GM20431 (cell line): Measurements from ENCODE around the gene CRB3.

Source experiments
- in situ Hi-C: fragments of 300-500 bp; cut with MseI, MboI; formaldehyde crosslinking; loops from one replicate; pipeline ENCODE4 v1.15.0; 2020; ENCODE audit warnings: low sequenced_read_pairs; ENCODE audit not compliant: unreplicated experiment

CRB3 gene

DNA sequence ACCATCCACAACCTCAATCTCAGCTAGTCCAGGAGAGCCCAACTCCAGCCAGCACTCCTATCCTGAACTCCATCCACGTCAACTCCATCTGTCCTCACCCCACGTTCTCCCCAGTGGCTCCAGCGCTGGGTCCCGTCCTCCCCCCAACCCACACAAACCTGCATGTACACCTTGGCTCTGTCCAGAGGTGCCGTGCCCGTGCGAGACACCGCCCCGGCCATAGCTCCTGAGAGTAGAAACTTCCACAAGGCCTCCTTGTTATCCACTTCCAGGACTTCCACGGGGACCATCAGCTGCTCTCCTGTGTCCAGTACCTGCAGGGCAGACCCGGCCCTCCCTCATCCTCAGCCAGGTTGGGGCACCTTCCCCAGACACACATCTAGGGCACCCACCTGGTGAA, 32.2 kb upstream of the CRB3 start:
- in situ Hi-C loops, result no loop called here

DNA sequence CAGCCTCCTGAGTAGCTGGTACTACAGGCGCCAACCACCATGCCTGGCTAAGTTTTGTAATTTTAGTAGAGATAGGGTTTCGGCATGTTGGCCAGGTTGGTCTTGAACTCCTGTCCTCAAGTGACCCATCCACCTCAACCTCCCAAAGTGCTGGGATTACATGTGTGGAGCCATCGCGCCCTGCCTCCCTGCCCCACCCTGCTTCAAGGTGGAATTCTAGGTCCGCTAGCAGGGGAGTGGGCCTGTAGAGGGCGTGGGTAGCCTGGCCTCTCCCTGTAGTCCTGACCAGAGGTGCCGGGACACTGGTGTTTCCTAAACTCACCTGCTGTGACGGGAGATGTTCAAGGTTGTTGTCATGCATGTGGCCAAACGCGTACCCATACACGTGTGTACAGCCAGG, 30.9 kb upstream of the CRB3 start:
- in situ Hi-C loops, result no loop called here

DNA sequence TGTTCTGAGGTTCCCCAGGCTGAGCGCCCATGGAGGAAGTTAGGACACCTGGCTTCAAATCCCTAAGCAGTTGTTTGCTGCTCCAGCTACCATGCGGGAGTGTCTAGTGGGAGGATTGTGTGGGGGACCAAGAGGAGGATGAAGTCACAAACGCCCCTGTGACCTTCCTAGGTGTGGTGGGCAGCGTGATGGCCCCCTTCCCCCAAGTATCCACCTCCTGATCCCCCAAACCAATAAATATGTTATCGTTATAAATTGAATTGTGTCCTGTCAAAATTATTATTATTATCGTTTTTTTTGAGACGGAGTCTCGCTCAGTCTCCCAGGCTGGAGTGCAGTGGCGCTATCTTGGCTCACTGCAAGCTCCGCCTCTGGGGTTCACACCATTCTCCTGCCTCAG, 30.4 kb upstream of the CRB3 start, which contains the start of gene SLC25A41:
SLC25A41 (minus strand) TSS at position 101 of the 400 bp plus-strand sequence; CDS start at position 31, 70 bp downstream.
- in situ Hi-C loops, result no loop called here

DNA sequence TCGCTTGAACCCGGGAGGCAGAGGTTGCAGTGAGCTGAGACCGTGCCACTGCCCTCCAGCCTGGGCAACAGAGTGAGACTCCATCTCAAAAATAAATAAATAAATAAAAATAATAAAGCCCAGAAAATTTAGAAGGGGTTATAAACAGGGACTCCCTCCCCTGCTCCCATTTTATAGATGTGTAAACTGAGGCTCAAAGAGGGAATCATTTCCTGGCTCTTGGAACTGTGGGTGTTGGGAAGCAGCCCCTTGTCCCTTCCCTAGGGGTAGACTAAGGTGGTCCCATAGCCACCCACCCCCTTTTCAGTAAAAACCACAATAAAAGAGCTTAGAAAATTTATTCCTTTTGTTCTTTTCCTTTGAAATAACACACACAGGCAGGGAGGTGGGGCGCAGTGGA, 24.3 kb upstream of the CRB3 start:
- in situ Hi-C loops, result no loop called here

DNA sequence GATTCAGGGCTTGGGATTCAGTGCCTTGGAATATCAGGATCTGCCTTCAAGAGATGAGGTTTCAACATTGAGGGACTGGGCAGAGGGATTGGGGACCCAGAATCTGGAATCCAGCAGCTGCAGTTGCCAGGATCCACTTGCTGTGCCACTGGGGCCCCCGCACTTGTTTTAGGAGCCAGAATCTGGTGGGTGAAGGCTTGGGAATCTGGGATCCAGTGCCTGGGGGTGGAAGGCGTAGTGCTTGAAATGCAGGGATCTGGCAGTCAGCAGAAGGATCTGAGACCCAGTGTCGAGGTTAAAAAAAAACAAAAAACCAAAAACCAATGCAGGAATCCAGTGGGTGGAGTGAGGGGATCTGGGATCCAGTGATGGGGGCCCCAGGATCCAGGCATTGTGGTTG, 23.2 kb upstream of the CRB3 start:
- in situ Hi-C loops, result no loop called here

- in situ Hi-C loops, result no loop called here
Observed at GRCh38 chr19:6442087-6442688, 21.9 kb upstream of the CRB3 start.

- in situ Hi-C loops, result no loop called here
Observed at GRCh38 chr19:6443986-6444385, 20.1 kb upstream of the CRB3 start.

- in situ Hi-C loops, result no loop called here
Observed at GRCh38 chr19:6446452-6446851, 17.6 kb upstream of the CRB3 start.

DNA sequence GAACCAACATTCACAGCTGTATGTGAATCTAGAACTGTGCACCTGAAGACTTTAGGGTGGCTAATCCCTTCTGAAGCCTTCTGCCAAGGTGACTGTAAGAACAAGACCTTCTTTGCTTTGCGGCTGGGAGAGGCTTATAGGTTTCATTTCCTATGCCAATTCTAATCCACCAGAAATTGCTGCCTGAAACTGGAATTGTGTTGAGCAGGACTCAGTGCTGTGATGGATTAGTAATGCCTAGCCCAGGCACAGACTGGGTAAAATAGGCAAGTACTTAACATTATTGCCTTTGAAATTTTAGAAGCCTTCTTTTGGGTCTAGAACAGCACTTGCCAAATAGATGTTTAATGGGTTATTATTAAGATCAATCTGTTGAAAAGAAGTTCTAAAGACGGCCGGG, 16.0 kb upstream of the CRB3 start:
- in situ Hi-C loops, result no loop called here

- in situ Hi-C loops, result no loop called here
Observed at GRCh38 chr19:6450166-6450565, 13.9 kb upstream of the CRB3 start.

DNA sequence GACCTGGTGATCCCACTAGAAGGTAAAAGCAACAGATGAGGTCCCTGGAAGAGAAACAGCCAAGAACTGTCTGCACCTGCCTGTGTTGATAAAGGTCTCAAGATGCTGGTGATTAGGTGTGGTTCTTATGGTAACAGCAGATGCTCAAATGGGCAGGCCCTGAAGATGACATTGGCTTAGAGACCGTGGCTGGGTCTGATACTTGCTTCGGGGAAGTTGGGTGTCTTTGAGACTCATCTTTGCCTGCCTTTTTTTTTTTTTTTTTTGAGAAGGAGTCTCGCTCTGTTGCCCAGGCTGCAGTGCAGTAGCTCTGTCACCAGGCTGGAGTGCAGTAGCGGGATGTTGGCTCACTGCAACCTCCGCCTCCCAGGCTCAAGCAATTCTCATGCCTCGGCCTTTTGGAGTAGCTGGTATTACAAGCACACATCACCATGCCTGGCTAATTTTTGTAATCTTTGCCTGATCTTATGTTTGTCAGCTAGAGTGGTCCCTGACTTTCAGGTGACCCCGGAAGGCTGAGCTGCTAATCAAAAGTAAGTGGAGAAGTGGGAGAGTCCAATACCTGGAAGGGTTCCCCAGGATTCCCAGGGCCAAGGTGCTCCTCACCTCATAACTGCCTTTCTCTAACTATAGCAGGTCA, 12.4 kb upstream of the CRB3 start:
- in situ Hi-C loops, result no loop called here

- in situ Hi-C loops, result no loop called here
Observed at GRCh38 chr19:6452223-6452614, 11.9 kb upstream of the CRB3 start.

GRCh38 chr19:6452899-6453298, 11.2 kb upstream of the CRB3 start:
- in situ Hi-C loops, result no loop called here

DNA sequence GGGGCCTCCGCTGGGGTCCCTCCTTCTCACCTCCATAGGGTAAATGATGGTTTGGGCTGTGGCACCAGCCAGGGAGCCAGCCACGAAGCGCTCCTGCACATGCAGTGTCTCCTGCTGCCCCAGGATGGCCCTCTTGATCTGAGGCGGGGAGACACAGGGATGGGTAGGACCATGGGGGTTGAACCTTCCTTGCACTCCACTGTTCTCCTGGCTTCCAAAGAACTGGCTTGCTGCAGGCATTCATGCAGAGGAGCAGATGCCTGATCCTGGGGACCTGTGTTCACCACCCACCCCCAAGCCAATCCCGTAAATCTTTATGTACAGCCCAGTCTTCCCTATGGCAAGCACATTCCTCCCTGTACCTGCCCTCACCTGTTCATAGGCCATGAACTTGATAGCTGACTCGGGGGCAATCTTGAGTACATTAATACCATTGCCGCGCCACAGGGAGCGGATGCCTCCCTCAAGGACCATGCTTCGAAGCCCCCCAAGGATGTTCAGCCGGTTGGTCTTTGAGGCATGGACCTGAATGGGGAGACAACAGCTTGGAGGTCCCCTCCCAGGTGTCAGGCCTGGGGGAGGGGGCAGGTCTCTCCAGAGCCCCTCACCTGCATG, 10.0 kb upstream of the CRB3 start:
- in situ Hi-C loops, result no loop called here

DNA sequence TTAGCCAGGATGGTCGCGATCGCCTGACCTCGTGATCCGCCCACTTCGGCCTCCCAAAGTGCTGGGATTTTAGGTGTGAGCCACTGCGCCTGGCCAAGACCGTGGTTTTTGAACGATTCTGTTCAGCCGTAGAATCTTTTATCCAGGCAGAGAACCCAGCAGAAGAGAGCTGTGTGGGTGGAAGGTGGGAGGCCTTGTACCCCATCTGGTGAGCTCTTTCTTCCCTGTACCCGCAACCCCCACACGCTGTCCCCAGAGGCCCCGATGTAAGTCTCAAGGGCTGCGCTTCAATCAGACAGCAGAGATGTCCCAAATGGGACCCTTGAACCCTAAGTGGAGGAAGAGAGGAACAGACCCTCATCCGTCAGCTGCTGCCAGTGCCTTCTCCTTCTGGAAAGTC, 8.1 kb upstream of the CRB3 start:
- in situ Hi-C loops, result no loop called here

- in situ Hi-C loops, result no loop called here
Observed at GRCh38 chr19:6457958-6458694, 5.9 kb upstream of the CRB3 start.

DNA sequence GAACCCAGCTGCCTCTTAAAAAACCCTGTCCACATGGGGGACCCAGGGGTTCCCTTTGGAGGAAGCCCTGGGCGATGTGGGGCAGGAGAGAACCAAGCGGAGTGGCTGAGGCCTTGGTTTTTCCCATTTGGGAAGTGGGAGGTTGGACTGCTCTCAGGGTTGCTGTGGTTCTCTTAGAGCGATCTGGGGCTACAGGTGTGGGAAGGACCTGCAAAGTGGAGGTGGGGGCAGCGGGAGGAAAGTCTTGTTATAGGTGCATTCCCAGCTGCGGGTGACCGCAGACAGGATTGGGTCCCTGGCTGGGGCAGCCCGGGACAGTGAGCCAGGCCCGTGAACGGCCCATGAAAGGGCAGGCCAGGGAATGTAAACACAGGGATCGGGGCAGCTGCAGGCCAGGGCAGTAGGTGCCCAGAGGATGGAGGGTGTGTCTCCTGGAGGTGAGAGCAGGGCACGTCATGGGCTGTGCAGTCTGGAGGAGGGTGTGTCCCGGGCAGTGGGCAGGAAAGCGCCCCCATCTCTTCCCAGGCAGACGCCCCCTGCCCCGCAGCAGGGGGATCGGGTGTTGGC, 5.3 kb upstream of the CRB3 start:
- in situ Hi-C loops, result no loop called here

DNA sequence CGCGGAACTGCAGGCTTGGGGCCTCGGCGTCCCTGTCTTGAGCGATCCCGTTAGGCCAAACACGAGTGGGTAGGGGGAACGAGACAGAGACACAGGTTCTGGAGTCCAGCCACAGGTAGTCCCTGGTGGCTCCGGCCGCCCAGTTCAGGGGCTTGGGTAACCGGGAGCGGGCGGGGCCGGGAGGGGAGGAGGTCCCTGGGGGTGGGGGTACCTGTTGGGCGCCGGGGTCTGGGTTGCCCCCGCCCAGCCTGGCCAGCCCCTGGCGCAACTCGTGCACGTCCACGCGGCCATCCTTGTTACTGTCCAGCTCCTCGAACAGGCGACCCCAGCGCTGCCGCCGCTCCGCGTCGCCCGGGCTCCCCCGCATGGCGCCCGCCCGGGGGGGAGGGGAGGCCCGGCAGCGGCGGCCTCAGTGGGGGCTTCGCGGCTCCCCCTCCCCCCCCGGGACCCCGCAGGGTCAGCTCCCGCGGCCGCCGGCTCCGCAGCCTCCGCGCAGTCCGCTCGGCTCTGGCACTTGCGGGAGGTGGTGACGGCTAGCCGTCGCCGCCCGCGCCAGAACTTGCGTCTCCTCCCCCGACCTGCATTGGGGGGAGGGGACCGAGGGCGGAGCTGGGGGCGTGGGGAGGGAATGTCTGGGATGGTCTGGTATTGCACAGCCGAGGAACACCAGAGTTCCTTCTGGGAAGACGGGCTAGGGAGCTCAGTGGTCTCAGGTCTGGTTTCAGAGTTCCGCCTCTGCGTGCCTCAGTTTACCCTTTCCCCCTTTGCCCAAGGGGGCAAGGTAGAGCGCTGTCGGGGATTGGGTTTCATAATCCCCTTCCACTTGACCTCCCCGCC, 4.6 kb upstream of the CRB3 start, which contains the start of gene SLC25A23:
SLC25A23 (minus strand) TSS at position 531 of the 837 bp plus-strand sequence; CDS start at position 367, 164 bp downstream.
- in situ Hi-C loops, result no loop called here

- in situ Hi-C loops, result no loop called here
Observed at GRCh38 chr19:6460099-6460884, 3.8 kb upstream of the CRB3 start.
